GM11168 (cell line): ENCODE results near the gene AOC3.
"Not testable (repeated sequence)": the region's sequence is repeated elsewhere in the genome, so short reads cannot be mapped to it uniquely, and the experiment has no call there.

Experiments
- in situ Hi-C: fragments of 300-500 bp; cut with MboI; formaldehyde crosslinking; loops from one replicate; pipeline ENCODE4 v1.12.0; 2022; ENCODE audit warnings: low sequenced_read_pairs; ENCODE audit not compliant: unreplicated experiment

Gene AOC3

DNA sequence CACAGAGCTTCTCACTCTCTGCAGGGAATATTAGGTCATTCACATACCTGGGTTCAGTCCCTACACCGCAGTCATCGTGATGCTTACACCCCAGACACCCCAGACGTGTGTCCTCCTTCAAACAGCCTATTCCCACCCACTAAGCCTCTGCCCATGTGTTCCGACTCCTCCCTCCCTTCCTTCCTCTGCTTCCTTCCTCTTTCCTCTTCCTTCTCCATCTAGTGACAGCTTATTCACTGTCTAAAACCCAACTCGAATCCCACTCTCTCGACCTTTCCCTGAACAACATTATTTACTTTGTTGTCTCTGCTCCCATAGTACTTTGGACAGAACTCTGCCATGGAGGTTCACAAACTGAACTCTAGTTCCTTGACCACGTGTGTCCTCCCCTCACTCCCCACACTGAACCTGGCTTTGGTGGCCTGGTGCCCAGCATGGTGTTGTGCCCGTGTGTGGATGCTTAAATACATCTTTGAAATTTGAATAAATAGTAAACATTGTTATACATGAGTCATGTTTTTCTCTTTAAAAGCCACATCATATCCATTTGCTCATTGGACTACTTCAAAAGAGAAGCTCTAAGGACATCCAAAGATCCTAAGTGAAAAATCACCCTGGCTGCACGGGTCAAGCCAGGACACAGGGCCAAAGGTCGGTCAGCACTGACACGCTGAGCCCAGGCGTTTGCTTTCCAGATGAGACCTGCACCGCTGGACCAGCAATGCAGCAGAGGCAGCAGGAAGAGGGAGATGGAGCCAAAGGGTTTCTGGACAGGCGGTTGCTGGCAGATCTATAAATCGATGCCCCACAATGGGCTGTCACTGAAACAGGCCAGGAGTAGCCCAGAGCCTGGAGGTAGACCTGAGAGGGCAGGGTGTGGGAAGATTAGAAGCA lies 35.5 kb downstream of the AOC3 start:
- in situ Hi-C loops: no loop called here

DNA sequence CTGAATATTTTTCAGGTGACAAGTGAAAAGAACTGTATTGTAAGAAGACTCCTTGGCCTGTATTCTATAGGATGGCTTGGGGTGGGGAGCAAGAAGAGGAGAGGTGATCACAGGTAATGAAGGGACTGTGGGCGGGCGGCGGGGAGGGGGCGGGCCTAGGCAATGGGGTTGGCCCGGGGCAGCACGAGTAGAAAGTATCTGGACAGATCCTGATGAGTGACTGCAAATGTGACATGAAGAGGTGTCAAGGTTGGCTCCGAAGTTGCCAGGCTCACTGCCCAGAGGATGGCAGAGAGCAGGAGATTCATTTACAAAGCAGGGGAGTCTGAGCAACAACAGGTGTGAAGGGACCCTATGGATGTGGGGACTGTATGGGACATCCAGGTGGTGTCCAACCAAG lies 38.8 kb downstream of the AOC3 start:
- in situ Hi-C loops: no loop called here

DNA sequence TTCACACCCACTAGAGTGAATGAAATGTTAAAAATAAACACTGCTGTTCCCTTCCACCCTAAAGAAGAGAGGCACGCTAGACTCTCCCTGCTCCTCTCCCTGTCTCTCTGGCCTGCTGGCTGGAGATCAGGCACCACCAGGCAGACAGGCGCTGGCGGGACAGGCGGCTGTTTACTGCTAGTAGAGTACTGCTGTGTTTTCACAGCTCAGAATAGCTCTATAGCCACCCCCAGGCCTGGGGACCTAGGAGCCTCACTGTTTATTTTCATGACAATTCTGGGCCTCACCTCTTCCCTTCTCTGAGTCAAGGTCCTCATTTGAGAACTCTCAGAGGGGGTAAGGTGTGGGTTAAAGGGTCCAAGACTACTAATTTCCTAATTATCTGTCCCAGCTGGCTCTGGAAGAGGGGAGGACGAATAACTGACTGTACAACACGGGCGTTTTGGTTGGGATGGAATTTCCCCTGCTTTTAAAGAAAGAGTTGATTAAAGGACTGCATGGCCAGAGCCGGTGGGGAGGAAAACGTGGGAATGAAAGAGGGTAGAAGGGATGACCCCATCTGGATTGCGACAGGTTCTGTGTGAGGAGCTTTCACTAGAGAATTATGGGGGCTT lies 40.6 kb downstream of the AOC3 start:
- in situ Hi-C loops: no loop called here

DNA sequence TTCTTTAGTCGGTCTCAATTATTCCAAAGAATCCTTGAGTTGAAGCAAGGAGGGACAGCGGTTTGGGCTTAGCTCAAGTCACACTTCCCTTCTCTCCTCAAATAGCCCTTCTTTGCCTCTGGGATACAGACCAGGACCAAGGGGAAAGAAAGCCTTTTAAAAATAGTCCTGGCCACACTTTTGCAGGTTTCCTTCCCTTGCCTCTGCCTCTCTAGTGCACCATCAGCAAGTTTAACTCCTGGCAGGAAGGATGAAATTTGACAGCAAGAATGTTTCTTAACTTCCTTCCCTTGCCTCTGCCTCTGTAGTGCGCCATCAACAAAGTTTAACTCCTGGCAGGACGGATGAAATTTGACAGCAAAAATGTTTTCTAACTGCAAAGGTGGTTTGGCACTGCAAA lies 42.4 kb downstream of the AOC3 start:
- in situ Hi-C loops: no loop called here

DNA sequence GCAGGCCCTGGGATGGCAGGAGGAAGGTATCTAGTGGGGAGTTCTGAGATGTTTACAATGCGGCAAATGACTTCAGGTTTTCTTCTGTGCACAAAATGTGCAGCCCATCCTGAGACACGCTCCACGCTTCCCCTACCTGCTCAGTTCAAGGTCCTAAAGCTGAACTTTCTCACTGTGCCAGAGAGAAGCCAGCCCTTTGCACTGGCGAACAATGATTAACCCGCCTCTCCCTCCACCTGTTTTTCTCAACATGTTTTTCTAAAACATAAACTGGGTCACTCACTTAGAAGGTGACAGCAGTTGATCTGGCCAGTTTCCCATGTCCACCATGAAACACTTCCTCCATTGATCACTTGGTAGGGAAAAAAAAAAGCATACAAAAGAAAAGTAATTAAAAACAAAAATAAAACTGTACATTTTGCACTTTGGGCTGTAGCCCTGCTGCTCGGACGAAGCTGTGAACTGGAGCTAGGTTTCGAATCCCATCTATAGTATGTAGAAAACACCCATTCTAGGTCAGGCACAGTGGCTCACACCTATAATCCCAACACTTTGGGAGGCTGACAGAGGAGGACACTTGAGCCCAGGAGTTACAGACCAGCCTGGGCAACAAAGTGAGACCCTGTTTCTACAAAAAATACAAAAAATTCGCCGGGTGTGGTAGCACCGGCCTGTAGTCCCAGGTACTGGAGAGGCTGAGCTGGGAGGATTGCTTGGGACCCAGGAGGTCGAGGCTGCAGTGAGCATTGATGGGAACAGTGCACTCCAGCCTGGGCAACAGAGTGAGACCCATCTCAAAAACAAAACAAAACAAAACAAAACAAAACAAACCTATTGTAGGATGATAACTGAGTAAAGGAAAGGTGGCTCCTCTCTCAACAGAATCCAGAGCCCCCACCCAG lies 43.5 kb downstream of the AOC3 start:
- in situ Hi-C loops: no loop called here

DNA sequence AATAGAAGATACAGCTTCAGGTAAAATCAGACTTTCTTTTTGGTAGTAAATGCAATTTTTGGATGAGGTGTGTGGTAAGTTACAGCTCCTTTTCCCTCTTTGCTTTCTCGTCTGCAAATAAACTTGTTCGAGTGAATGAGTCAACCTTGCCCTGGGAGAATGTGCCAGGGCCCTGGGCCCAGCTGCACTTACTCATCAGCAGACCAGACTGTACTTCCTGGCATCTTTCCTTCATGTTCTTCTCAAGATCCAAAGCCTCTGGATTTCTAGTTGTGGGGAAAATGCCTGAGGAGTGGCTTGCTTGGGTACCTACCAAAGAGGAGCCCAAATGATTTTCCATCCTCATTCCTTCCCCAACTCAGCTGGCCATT lies 44.2 kb downstream of the AOC3 start:
- in situ Hi-C loops: no loop called here

DNA sequence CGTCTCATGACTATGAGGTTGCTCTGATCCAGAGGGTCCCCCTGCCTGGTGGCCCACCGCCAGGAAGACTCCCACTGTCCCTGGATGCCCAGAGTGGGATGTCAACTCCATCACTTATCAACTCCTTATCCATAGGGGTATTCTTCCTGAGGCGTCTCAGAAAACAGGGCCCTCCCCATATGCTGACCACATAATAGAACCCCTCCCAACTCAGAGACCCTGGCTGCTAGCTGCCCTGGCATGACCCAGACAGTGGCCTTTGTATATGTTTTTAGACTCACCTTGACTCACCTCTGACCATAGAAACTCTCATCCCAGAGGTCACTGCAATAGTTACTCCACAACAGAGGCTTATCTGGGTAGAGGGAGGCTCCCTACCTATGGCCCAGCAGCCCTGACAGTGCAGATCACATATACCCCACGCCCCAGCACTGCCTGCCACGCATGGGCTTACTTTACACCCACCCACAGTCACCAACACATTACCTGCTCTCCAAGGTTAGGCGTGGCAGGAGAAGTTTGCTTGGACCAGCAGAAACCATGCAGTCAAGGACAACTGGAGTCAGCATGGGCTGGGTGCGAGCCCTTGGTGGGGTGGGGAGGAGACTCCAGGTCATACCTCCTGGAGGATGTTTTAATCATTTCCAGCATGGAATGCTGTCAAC lies 47.3 kb downstream of the AOC3 start:
- in situ Hi-C loops: no loop called here

DNA sequence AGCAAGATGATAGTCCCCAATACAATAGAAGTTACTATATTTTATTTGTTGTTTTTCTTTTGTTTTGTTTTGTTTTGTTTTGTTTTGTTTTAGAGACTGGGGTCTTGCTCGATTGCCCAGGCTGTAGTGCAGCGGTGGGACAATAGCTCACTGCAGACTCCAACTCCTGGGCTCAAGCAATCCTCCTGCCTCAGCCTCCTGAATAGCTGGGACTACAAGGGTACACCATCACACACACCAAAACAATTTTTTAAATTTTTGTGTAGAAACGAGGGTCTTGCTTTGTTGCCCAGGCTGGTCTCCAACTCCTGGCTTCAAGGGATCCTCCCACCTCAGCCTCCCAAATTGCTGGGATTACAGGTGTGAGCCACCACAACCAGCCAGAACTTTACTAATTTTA lies 49.0 kb downstream of the AOC3 start:
- in situ Hi-C loops: not testable (repeated sequence)

DNA sequence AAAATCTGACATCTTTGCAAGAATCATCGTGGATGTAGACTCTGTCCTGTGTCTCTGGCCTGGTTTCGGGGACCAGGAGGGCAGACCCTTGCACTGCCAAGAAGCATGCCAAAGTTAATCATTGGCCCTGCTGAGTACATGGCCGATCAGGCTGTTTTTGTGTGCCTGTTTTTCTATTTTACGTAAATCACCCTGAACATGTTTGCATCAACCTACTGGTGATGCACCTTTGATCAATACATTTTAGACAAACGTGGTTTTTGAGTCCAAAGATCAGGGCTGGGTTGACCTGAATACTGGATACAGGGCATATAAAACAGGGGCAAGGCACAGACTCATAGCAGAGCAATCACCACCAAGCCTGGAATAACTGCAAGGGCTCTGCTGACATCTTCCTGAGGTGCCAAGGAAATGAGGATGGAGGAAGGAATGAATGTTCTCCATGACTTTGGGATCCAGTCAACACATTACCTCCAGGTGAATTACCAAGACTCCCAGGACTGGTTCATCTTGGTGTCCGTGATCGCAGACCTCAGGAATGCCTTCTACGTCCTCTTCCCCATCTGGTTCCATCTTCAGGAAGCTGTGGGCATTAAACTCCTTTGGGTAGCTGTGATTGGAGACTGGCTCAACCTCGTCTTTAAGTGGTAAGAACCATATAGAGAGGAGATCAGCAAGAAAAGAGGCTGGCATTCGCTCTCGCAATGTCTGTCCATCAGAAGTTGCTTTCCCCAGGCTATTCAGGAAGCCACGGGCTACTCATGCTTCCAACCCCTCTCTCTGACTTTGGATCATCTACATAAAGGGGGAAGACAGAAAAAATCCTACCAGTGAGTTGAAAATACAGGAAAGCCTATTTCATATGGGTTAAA lies 49.7 kb downstream of the AOC3 start, which contains the start of gene G6PC1:
Gene G6PC1 (plus strand): TSS at position 340 of the 872 bp plus-strand sequence. CDS start 78 bp downstream, at position 418.
- in situ Hi-C loops: no loop called here

DNA sequence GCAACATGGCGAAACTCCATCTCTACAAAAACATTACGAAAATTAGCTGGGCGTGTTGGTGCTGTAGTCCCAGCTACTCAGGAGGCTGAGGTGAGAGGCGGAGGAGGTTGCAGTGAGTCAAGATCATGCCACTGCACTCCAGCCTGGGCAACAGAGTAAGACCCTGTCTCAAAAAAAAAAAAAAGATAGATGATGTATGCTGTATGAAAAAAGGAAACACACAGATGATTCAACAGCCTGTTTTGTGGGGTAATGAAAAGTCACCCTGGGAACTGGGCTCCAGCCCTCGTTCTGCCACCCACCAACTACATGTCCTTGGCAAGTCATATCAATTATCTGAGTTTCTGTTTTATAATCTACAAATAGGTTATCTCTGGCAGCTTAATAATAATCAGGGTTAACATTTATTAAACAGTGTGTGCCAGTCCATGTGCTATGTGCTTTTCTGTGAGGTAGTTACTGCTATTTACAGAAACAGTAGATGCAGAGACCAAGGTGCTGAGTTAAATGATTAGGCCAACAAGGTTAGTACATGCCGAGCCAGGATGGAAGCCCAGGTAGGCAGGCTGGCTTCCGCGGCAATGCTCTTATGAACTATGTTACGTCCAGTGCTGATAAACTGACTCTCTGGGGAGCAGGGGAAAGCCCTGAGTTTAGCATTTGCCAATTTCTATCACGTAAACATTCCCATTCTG lies 50.7 kb downstream of the AOC3 start:
- in situ Hi-C loops: no loop called here

DNA sequence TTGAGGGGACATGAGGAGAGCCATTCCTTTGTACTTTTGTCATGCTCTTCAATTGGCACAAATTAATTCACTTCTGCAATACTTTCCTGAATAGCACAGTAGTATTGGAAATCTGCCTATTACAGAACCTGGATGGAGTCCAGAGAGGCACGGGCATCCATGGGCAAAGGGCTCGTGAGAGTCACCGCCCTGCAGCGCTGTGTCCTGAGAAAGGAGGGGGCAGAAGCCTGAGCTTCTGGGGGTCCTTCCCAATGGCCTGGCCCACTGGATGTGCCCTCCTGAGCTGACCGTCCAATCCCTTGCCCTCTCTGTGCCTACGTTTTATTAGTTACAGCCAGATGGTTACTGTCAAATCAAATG lies 53.1 kb downstream of the AOC3 start:
- in situ Hi-C loops: no loop called here

DNA sequence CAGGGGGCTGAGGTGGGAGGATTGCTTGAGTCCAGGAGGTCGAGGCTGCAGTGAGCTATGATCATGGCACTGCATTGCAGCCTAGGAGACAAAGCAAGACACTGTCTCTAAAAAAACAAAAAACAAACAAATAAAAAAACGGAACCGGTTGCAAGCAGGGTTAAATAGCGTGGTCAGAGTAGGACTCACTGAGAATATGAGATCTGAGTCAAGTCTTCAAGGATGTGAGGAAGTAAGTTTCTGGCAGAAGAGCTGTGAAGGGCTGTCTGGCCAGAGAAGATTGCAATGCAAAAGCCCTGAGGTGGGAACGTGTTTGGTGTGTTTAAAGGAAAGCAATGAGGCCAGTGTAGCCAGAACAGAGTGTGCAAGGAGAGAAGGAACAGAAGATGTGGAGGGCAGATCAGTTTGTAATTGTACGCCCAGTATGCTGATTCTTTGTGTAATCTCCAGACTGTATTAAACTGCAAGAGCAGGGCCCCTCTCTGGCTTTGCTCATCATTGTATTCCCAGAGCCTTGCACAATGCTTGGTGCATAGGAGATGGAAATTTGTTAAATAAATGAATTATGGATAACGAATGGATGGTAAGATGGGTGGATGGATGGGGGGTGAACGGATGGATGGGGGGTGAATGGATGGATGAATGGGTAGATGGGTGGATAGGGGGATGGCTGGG lies 55.9 kb downstream of the AOC3 start:
- in situ Hi-C loops: no loop called here
